ENCODE results near the gene BASP1. TPM values are rescaled to one million over a fixed set of nuclear protein-coding genes. Genes with fewer than 3 reads are reported as not detected.
A peak's percentile ranks its signal among the peaks of the same experiment; 100 is the strongest.
"Not testable (repeated sequence)": the region's sequence is repeated elsewhere in the genome, so short reads cannot be mapped to it uniquely, and the experiment has no call there.

The BASP1 gene
- total and polyA plus RNA-seq, 5 donors: 3.8 to 12.0 (median 8.4) TPM

- intact Hi-C loops (cut with DNase I): no loop called here
- H3K27ac ChIP-seq (ENCODE audit: low read length): no peak overlapping the region
- DNase-seq: no peak
- ATAC-seq: no peak
- H3K4me3 ChIP-seq (ENCODE audit: low read length): no peak overlapping the region
- no peaks in the 10 kb centered on the region for H3K27me3 ChIP-seq (ENCODE audit: control insufficient read depth, insufficient read depth)
- 74% methylated on average over 3 of the region's 3 CpGs for WGBS
- H3K4me1 ChIP-seq (ENCODE audit: control insufficient read depth, insufficient read depth, low read length): no peaks in the 10 kb centered on the region
- H3K9me3 ChIP-seq (ENCODE audit: control insufficient read depth, low read length): peaks cover 16% of the 10 kb centered on the region
Observed at GRCh38 chr5:17256171-17256570, 38.7 kb downstream of the BASP1 start.

DNA sequence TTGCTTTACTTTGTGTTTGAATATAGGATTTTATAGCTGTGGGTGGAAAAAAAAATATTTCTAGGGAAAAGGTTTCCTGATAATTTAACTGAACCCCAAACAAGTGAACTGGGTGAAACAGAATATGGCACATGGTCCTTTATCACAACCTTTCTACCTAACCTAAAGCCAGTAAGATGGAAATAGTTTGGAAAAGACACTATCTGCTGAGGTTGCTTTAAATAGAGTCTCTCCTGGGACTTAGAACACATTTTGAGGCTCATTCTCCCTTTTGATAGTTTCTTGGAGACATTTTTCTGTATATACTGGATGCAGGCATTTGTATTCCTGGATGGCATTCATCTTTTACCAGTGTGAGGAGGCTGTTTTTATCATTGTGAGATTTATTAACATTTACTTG, 39.4 kb downstream of the BASP1 start:
- DNase-seq (no peak), ATAC-seq (no peak)
- H3K4me3 ChIP-seq (ENCODE audit: low read length): no peak overlapping the region
- H3K9me3 ChIP-seq (ENCODE audit: control insufficient read depth, low read length): peaks cover 15% of the 10 kb centered on the region
- no peak overlapping the region for H3K27ac ChIP-seq (ENCODE audit: low read length)
- H3K4me1 ChIP-seq (ENCODE audit: control insufficient read depth, insufficient read depth, low read length): no peaks in the 10 kb centered on the region
- intact Hi-C loops (cut with DNase I): no loop called here
- no peaks in the 10 kb centered on the region for H3K27me3 ChIP-seq (ENCODE audit: control insufficient read depth, insufficient read depth)

DNA sequence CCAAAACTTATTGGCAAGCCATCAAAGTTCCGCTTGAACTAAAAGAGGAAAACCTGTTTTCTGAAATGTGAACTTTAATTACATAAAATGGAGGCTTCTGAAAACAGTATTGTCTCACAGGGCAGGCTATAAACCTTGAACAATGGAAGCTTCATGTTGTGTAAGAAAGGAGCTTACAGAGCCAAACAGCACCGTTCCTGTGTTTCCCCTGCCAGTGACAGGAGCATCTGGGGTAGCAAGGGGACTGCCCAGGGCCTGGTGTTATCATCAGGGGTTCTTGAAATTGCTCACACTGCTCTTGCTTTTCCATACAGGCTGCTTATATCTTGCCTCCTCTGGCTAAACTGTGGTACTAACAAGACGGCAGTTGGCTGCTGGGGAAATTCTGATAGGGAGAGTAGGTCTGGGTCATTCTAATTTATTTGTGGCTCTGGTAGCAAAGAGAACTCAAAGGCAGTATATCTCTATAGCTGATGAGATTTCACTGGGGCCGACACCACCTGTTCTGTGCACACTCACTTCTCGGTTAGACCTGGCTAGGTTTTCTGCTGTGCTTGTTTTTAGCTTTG, 40.4 kb downstream of the BASP1 start:
- Histone ChIP-seq H3K27me3 (ENCODE audit: control insufficient read depth, insufficient read depth) (no peaks in the 10 kb centered on the region), H3K27ac (ENCODE audit: low read length) (peak overlapping the region; percentile 45), H3K4me1 (ENCODE audit: control insufficient read depth, insufficient read depth, low read length) (no peaks in the 10 kb centered on the region), H3K9me3 (ENCODE audit: control insufficient read depth, low read length) (peaks cover 14% of the 10 kb centered on the region), H3K4me3 (ENCODE audit: low read length) (no peak overlapping the region)
- ATAC-seq (no peak), DNase-seq (no peak)
- WGBS: 68% methylated on average over 5 of the region's 5 CpGs
- intact Hi-C loops (cut with DNase I): no loop called here

- ATAC-seq: no peak
- WGBS: 84% methylated on average over 2 of the region's 2 CpGs
Observed at GRCh38 chr5:17258431-17258830, 41.0 kb downstream of the BASP1 start.

GRCh38 chr5:17259012-17259411, 41.6 kb downstream of the BASP1 start:
- H3K4me3 ChIP-seq (ENCODE audit: low read length): not testable (repeated sequence)

More at GRCh38 chr5:17258431-17258830, 41.0 kb downstream of the BASP1 start:
- intact Hi-C loops (cut with DNase I): no loop called here
- no peaks in the 10 kb centered on the region for H3K4me1 ChIP-seq (ENCODE audit: control insufficient read depth, insufficient read depth, low read length)
- no peak overlapping the region for H3K27ac ChIP-seq (ENCODE audit: low read length)
- H3K27me3 ChIP-seq (ENCODE audit: control insufficient read depth, insufficient read depth): no peaks in the 10 kb centered on the region
- no peak overlapping the region for H3K4me3 ChIP-seq (ENCODE audit: low read length)
- peaks cover 14% of the 10 kb centered on the region for H3K9me3 ChIP-seq (ENCODE audit: control insufficient read depth, low read length)
- DNase-seq: no peak

GRCh38 chr5:17259630-17260257, 42.3 kb downstream of the BASP1 start:
- Histone ChIP-seq H3K9me3 (ENCODE audit: control insufficient read depth, low read length) (peaks cover 14% of the 10 kb centered on the region), H3K4me3 (ENCODE audit: low read length) (no peak overlapping the region), H3K4me1 (ENCODE audit: control insufficient read depth, insufficient read depth, low read length) (no peaks in the 10 kb centered on the region), H3K27me3 (ENCODE audit: control insufficient read depth, insufficient read depth) (no peaks in the 10 kb centered on the region), H3K27ac (ENCODE audit: low read length) (no peak overlapping the region)
- DNase-seq: no peak
- intact Hi-C loops (cut with DNase I): no loop called here
- 67% methylated on average over 5 of the region's 5 CpGs for WGBS
- ATAC-seq: no peak

More at GRCh38 chr5:17259012-17259411, 41.6 kb downstream of the BASP1 start:
- H3K27me3 ChIP-seq (ENCODE audit: control insufficient read depth, insufficient read depth); intact Hi-C loops (cut with DNase I); DNase-seq; H3K4me1 ChIP-seq (ENCODE audit: control insufficient read depth, insufficient read depth, low read length); H3K27ac ChIP-seq (ENCODE audit: low read length); ATAC-seq: not testable (repeated sequence)
- peaks cover 14% of the 10 kb centered on the region for H3K9me3 ChIP-seq (ENCODE audit: control insufficient read depth, low read length)
- 77% methylated on average over 4 of the region's 4 CpGs for WGBS

GRCh38 chr5:17260549-17260948, 43.1 kb downstream of the BASP1 start:
- Histone ChIP-seq H3K27ac (ENCODE audit: low read length) (no peak overlapping the region), H3K4me3 (ENCODE audit: low read length) (no peak overlapping the region), H3K9me3 (ENCODE audit: control insufficient read depth, low read length) (peaks cover 12% of the 10 kb centered on the region), H3K27me3 (ENCODE audit: control insufficient read depth, insufficient read depth) (no peaks in the 10 kb centered on the region), H3K4me1 (ENCODE audit: control insufficient read depth, insufficient read depth, low read length) (no peaks in the 10 kb centered on the region)
- 89% methylated on average over 5 of the region's 5 CpGs for WGBS
- intact Hi-C loops (cut with DNase I): no loop called here
- ATAC-seq (no peak), DNase-seq (no peak)

GRCh38 chr5:17261075-17261474, 43.6 kb downstream of the BASP1 start:
- intact Hi-C loops (cut with DNase I): no loop called here
- DNase-seq: no peak
- ATAC-seq: no peak
- peaks cover 15% of the 10 kb centered on the region for H3K9me3 ChIP-seq (ENCODE audit: control insufficient read depth, low read length)
- H3K4me3 ChIP-seq (ENCODE audit: low read length): no peak overlapping the region
- no peaks in the 10 kb centered on the region for H3K4me1 ChIP-seq (ENCODE audit: control insufficient read depth, insufficient read depth, low read length)
- WGBS: 54% methylated on average over 3 of the region's 3 CpGs
- no peak overlapping the region for H3K27ac ChIP-seq (ENCODE audit: low read length)
- no peaks in the 10 kb centered on the region for H3K27me3 ChIP-seq (ENCODE audit: control insufficient read depth, insufficient read depth)

DNA sequence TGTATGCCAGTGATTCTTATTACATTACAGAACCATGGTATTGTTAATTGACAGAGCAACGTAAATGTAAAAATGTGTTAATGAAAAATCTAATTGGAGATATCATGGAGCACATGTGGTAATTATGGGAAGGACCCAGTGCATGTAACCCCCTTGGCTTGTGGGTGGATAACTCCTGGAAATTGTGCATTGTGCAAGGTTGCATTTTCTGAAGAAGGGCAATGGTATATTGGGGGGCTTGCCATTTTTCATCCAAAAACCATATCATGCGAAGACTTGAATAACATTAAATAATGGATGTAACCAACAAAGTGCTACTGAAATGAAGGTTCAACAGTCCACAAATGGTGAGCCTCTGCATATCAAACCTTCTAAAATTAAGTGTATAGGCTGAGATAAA, 47.6 kb downstream of the BASP1 start:
- peaks cover 7% of the 10 kb centered on the region for H3K9me3 ChIP-seq (ENCODE audit: control insufficient read depth, low read length)
- intact Hi-C loops (cut with DNase I): no loop called here

DNA sequence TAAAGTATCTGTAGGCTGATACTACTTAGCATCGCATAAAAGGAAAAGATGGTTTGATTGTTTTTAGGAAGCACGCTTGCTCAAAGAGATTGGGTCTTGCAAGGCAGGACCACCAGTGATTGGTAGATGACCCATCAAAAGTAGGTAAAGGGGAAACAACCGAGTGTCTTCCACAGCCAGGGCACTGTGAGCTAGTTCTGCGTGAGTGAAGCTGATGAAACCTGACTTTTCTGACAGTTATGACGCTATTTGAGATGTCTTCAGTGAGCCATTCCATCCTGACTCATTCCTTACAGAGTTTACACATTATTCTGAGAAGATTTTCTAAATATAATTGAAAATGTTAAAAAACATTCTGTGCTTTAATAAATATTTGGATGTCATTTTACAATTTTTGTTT, 49.7 kb downstream of the BASP1 start:
- ATAC-seq: no peak
- WGBS: 89% methylated on average over 5 of the region's 5 CpGs
- H3K4me1 ChIP-seq (ENCODE audit: control insufficient read depth, insufficient read depth, low read length): no peaks in the 10 kb centered on the region
- no peak for DNase-seq
- H3K9me3 ChIP-seq (ENCODE audit: control insufficient read depth, low read length): peaks cover 5% of the 10 kb centered on the region
- intact Hi-C loops (cut with DNase I): no loop called here
- no peak overlapping the region for H3K27ac ChIP-seq (ENCODE audit: low read length)
- H3K4me3 ChIP-seq (ENCODE audit: low read length): no peak overlapping the region
- H3K27me3 ChIP-seq (ENCODE audit: control insufficient read depth, insufficient read depth): no peaks in the 10 kb centered on the region

More for the DNA sequence above, 47.6 kb downstream of the BASP1 start:
- Histone ChIP-seq H3K4me3 (ENCODE audit: low read length) (no peak overlapping the region), H3K4me1 (ENCODE audit: control insufficient read depth, insufficient read depth, low read length) (no peaks in the 10 kb centered on the region), H3K27me3 (ENCODE audit: control insufficient read depth, insufficient read depth) (no peaks in the 10 kb centered on the region), H3K27ac (ENCODE audit: low read length) (no peak overlapping the region)
- no peak for DNase-seq
- no peak for ATAC-seq
- 93% methylated on average over 2 of the region's 2 CpGs for WGBS

- H3K9me3 ChIP-seq (ENCODE audit: control insufficient read depth, low read length): peaks cover 7% of the 10 kb centered on the region
- H3K4me3 ChIP-seq (ENCODE audit: low read length): no peak overlapping the region
- H3K27ac ChIP-seq (ENCODE audit: low read length): no peak overlapping the region
- ATAC-seq (no peak), DNase-seq (no peak)
- H3K27me3 ChIP-seq (ENCODE audit: control insufficient read depth, insufficient read depth): no peaks in the 10 kb centered on the region
- WGBS: 73% methylated on average over 6 of the region's 6 CpGs
- intact Hi-C loops (cut with DNase I): no loop called here
- H3K4me1 ChIP-seq (ENCODE audit: control insufficient read depth, insufficient read depth, low read length): no peaks in the 10 kb centered on the region
Observed at GRCh38 chr5:17269201-17269600, 51.8 kb downstream of the BASP1 start.

- no peak for ATAC-seq
- intact Hi-C loops (cut with DNase I): no loop called here
- Histone ChIP-seq H3K27ac (ENCODE audit: low read length) (no peak overlapping the region), H3K9me3 (ENCODE audit: control insufficient read depth, low read length) (peaks cover 3% of the 10 kb centered on the region), H3K4me1 (ENCODE audit: control insufficient read depth, insufficient read depth, low read length) (no peaks in the 10 kb centered on the region), H3K27me3 (ENCODE audit: control insufficient read depth, insufficient read depth) (no peaks in the 10 kb centered on the region), H3K4me3 (ENCODE audit: low read length) (no peak overlapping the region)
- 87% methylated on average over 3 of the region's 3 CpGs for WGBS
- no peak for DNase-seq
Observed at GRCh38 chr5:17272111-17272510, 54.7 kb downstream of the BASP1 start.
